Chondrocyte (in vitro differentiated cells): ENCODE data around the gene PAXIP1. TPM values are rescaled to one million over a fixed set of nuclear protein-coding genes. Genes with fewer than 3 reads are reported as not detected.
A peak's percentile ranks its signal among the peaks of the same experiment; 100 is the strongest.
"Not testable (repeated sequence)": the region's sequence is repeated elsewhere in the genome, so short reads cannot be mapped to it uniquely, and the experiment has no call there.

Experiments
- DNase-seq: peaks from one replicate; pipeline ENCODE4 v3.0.0; 2021; ENCODE audit warnings: mixed read lengths, low spot score
- H3K27ac Mint-ChIP-seq: one replicate; pipeline ENCODE4 v1.8.0; 2021; ENCODE audit warnings: mild to moderate bottlenecking, moderate library complexity, mixed read lengths; ENCODE audit not compliant: unreplicated experiment
- H3K27me3 Mint-ChIP-seq: 2 replicates; pipeline ENCODE4 v1.8.0; 2021; ENCODE audit warnings: low read depth, mixed read lengths
- H3K36me3 Mint-ChIP-seq: 2 replicates; pipeline ENCODE4 v1.8.0; 2021; ENCODE audit warnings: low read depth, mixed read lengths
- H3K4me1 Mint-ChIP-seq: 2 replicates; pipeline ENCODE4 v1.8.0; 2021; ENCODE audit warnings: low read depth, mild to moderate bottlenecking, mixed read lengths
- H3K4me3 Mint-ChIP-seq: one replicate; pipeline ENCODE4 v1.8.0; 2021; ENCODE audit warnings: mild to moderate bottlenecking, moderate library complexity, mixed read lengths; ENCODE audit not compliant: unreplicated experiment
- H3K9me3 Mint-ChIP-seq: 2 replicates; pipeline ENCODE4 v1.8.0; 2021; ENCODE audit warnings: low read depth, mixed read lengths
- long read RNA-seq: library from polyadenylated mRNA; stranded (forward); transcript quantifications from one replicate; pipeline ENCODE4 v2.0.0, GENCODE V29; 2021
- total RNA-seq: library from RNA; stranded (reverse); gene quantifications from 3 replicates; pipeline ENCODE4 v1.2.1, GENCODE V29; 2021
- TF ChIP-seq, protein P1 (sequence below): fragments of 200-600 bp; sonication (generic); IDR thresholded peaks from 2 replicates; pipeline ENCODE4 v1.5.0; 2021; ENCODE audit warnings: antibody characterized with exemption, mild to moderate bottlenecking, moderate library complexity

The PAXIP1 gene
- total RNA-seq, result 8.2 to 11.2 TPM (median 8.9 TPM) in 3 replicates
- long read RNA-seq, transcript PAXIP1-201 (21 exons, 3,711 nt), result major isoform, 5 of 5 reads
- long read RNA-seq, partial matches to known transcripts, result 0 of 5 reads
- long read RNA-seq, other reads (novel, unspliced or antisense), result 0 of 5 reads

DNA sequence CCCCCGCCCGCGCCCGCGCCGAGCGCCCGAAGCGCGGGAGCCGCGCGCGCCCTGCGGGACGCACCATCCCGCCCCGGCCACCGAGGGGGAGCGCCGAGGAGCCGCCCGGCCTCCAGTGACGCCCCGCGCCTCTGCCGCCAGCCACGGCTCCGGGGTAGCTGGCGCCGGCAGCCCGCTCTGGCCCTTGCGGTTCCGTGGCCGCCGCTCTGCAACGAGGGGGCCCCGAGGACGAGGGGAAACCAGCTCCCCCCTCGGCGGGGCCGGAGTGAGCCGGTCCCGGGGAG lies at the start of gene PAXIP1:
Gene PAXIP1 (minus strand): TSS at position 33 of the 284 bp plus-strand sequence. CDS start 195 bp downstream, outside the sequence.
- Mint-ChIP-seq H3K9me3 (no peaks in the 10 kb centered on the region), H3K36me3 (no peaks in the 10 kb centered on the region), H3K27ac (peak within 1 kb of the TSS; percentile 81), H3K4me3 (peak within 1 kb of the TSS; percentile 87), H3K4me1 (peaks cover 17% of the 10 kb centered on the region), H3K27me3 (no peaks in the 10 kb centered on the region)
- TF ChIP-seq, protein P1, sequence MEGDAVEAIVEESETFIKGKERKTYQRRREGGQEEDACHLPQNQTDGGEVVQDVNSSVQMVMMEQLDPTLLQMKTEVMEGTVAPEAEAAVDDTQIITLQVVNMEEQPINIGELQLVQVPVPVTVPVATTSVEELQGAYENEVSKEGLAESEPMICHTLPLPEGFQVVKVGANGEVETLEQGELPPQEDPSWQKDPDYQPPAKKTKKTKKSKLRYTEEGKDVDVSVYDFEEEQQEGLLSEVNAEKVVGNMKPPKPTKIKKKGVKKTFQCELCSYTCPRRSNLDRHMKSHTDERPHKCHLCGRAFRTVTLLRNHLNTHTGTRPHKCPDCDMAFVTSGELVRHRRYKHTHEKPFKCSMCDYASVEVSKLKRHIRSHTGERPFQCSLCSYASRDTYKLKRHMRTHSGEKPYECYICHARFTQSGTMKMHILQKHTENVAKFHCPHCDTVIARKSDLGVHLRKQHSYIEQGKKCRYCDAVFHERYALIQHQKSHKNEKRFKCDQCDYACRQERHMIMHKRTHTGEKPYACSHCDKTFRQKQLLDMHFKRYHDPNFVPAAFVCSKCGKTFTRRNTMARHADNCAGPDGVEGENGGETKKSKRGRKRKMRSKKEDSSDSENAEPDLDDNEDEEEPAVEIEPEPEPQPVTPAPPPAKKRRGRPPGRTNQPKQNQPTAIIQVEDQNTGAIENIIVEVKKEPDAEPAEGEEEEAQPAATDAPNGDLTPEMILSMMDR, result no peak
- DNase-seq, result no peak

- Mint-ChIP-seq H3K36me3 (no peaks in the 10 kb centered on the region), H3K27ac (no peak overlapping the region), H3K4me3 (no peak overlapping the region), H3K4me1 (no peaks in the 10 kb centered on the region), H3K9me3 (peaks cover 4% of the 10 kb centered on the region), H3K27me3 (no peaks in the 10 kb centered on the region)
- DNase-seq, result no peak
- TF ChIP-seq, protein P1, result no peak
Observed at GRCh38 chr7:155051355-155051754, 48.4 kb upstream of the PAXIP1 start.

DNA sequence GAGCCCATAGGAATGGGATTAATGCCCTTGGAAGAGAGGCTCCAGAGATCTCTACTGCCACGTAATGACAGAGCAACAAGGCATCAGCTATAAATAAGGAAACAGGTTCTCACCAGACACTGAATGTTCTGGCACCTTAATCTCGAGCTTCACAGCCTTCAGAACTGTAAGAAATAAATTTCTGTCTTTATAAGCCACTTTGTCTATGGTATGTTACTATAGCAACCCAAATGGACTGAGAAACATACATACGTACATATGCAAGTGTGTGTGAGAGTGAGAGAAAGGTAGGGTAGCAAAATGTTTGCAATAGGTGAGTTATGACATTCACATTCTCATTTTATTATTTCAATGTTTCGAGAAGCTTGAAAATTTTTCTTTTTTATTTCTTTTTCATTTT lies 45.1 kb upstream of the PAXIP1 start:
- H3K4me3 Mint-ChIP-seq, result no peak overlapping the region
- H3K9me3 Mint-ChIP-seq, result no peaks in the 10 kb centered on the region
- no peak overlapping the region for H3K27ac Mint-ChIP-seq
- TF ChIP-seq, protein P1, result no peak
- H3K4me1 Mint-ChIP-seq, result no peaks in the 10 kb centered on the region
- no peaks in the 10 kb centered on the region for H3K27me3 Mint-ChIP-seq
- DNase-seq, result no peak
- no peaks in the 10 kb centered on the region for H3K36me3 Mint-ChIP-seq

DNA sequence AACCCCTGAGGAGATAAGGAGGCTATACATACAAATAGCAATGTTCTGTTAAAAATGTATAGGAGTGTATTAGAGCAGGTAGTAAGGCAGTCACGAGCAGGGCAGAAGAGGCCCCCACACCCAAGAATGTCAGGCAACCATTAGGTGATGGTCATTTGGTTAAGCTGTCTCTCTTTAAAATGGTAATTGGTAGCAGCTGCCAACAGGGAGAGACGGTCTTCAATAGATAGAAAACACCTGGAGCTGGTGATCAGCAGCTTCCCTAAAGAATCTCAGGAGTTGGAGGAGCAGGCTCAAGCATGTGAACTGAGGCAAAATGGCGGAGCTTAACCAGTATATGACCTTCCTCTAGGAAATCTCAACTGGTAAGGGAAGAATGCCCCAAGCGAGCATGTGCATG lies 40.8 kb upstream of the PAXIP1 start:
- no peaks in the 10 kb centered on the region for H3K36me3 Mint-ChIP-seq
- no peak for DNase-seq
- TF ChIP-seq, protein P1, result no peak
- peaks cover 8% of the 10 kb centered on the region for H3K9me3 Mint-ChIP-seq
- H3K4me3 Mint-ChIP-seq, result no peak overlapping the region
- H3K27me3 Mint-ChIP-seq, result peaks cover 2% of the 10 kb centered on the region
- no peaks in the 10 kb centered on the region for H3K4me1 Mint-ChIP-seq
- H3K27ac Mint-ChIP-seq, result no peak overlapping the region

GRCh38 chr7:155038335-155038734 lies 35.4 kb upstream of the PAXIP1 start:
- no peaks in the 10 kb centered on the region for H3K36me3 Mint-ChIP-seq
- H3K27me3 Mint-ChIP-seq, result peaks cover 2% of the 10 kb centered on the region
- H3K4me3 Mint-ChIP-seq, result no peak overlapping the region
- peaks cover 9% of the 10 kb centered on the region for H3K9me3 Mint-ChIP-seq
- DNase-seq, result no peak
- no peaks in the 10 kb centered on the region for H3K4me1 Mint-ChIP-seq
- H3K27ac Mint-ChIP-seq, result no peak overlapping the region
- TF ChIP-seq, protein P1, result no peak

DNA sequence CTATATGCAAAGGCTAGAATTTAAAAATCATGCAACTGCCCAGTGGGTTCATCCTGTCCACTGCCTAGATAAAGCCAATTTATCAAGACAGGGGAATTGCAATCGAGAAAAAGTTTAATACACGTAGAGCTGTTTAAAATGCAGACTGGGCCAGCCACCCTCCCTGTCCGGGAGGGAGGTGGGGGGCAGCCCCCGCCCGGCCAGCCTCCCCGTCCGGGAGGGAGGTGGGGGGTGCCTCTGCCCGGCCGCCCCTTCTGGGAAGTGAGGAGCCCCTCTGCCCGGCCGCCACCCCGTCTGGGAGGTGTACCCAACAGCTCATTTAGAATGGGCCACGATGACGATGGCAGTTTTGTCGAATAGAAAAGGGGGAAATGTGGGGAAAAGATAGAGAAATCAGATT lies 31.6 kb upstream of the PAXIP1 start:
- H3K4me3 Mint-ChIP-seq, H3K27ac Mint-ChIP-seq, H3K4me1 Mint-ChIP-seq, DNase-seq, H3K36me3 Mint-ChIP-seq, H3K27me3 Mint-ChIP-seq, H3K9me3 Mint-ChIP-seq: not testable (repeated sequence)
